ENCODE measurements around the gene CTAGE4. TPM values are rescaled to one million over a fixed set of nuclear protein-coding genes. Genes with fewer than 3 reads are reported as not detected.

The CTAGE4 gene
- total and polyA plus RNA-seq, 2 experiments from 2014 or later = 2.2 to 5.5 TPM

DNA sequence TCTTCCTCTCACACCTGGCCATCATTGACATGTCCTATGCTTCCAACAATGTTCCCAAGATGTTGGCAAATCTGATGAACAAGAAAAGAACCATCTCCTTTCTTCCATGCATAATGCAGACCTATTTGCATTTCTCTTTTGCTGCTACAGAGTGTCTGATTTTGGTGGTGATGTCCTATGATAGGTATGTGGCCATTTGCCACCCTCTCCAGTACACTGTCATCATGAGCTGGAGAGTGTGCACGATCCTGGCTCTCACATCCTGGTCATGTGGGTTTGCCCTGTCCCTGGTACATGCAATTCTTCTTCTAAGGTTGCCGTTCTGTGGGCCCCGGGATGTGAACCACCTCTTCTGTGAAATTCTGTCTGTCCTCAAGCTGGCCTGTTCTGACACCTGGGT lies 41.1 kb upstream of the CTAGE4 start:
- Histone ChIP-seq H4K20me1 (ENCODE audit: insufficient read depth, poor library complexity, severe bottlenecking) (no peaks in the 10 kb centered on the region), H3K4me2 (no peak overlapping the region), H3K9me3 (ENCODE audit: low read depth) (no peaks in the 10 kb centered on the region), H3K79me2 (no peaks in the 10 kb centered on the region), H3K4me3 (no peak overlapping the region), H3K9me2 (replicated peaks; ENCODE audit: insufficient read depth) (no peaks in the 10 kb centered on the region), H2AFZ (no peak overlapping the region), H3K27me3 (no peaks in the 10 kb centered on the region), H3K4me1 (ENCODE audit: insufficient read depth) (no peaks in the 10 kb centered on the region), H3K36me3 (replicated peaks; ENCODE audit: insufficient read depth, low read depth) (no peaks in the 10 kb centered on the region), H3K27ac (no peak overlapping the region)
- WGBS (ENCODE audit: low lambda C conversion rate, missing lambda C conversion rate) = 91% methylated on average over 3 of the region's 3 CpGs
- TF ChIP-seq EZH2 (IDR thresholded peaks at IDR 0.05; ENCODE audit: borderline replicate concordance) (no peak), EZH2phosphoT487 (IDR thresholded peaks at IDR 0.05; ENCODE audit: low read depth, severe bottlenecking, unreplicated experiment) (no peak)
- TF ChIP-seq, protein P1, sequence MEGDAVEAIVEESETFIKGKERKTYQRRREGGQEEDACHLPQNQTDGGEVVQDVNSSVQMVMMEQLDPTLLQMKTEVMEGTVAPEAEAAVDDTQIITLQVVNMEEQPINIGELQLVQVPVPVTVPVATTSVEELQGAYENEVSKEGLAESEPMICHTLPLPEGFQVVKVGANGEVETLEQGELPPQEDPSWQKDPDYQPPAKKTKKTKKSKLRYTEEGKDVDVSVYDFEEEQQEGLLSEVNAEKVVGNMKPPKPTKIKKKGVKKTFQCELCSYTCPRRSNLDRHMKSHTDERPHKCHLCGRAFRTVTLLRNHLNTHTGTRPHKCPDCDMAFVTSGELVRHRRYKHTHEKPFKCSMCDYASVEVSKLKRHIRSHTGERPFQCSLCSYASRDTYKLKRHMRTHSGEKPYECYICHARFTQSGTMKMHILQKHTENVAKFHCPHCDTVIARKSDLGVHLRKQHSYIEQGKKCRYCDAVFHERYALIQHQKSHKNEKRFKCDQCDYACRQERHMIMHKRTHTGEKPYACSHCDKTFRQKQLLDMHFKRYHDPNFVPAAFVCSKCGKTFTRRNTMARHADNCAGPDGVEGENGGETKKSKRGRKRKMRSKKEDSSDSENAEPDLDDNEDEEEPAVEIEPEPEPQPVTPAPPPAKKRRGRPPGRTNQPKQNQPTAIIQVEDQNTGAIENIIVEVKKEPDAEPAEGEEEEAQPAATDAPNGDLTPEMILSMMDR (IDR thresholded peaks at IDR 0.05; ENCODE audit: poor library complexity) = no peak
- DNase-seq (ENCODE audit: low spot score) = no peak

DNA sequence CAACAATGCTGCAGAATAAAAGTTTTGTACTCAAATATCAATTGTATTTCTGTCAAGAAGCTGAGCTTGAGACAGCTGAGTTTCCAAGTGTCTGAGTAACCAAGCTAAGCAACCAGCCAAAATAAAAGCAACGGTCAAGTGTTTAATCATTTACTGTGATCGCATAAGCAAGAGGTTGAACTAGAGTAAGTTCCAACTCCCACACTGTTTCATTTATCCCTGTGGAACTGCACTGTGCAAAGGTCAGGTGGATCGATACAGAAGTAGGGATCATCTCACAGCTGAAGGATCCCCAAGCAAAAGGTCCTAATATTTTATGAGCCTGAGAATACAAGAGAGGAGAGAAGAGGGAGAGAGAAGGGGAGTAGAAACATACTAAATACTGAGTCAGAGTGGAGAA lies 38.8 kb upstream of the CTAGE4 start:
- Histone ChIP-seq H3K4me3 (no peak overlapping the region), H4K20me1 (ENCODE audit: insufficient read depth, poor library complexity, severe bottlenecking) (no peaks in the 10 kb centered on the region), H3K4me2 (no peak overlapping the region), H3K9me2 (replicated peaks; ENCODE audit: insufficient read depth) (no peaks in the 10 kb centered on the region), H2AFZ (no peak overlapping the region), H3K4me1 (ENCODE audit: insufficient read depth) (no peaks in the 10 kb centered on the region), H3K36me3 (replicated peaks; ENCODE audit: insufficient read depth, low read depth) (no peaks in the 10 kb centered on the region), H3K9me3 (ENCODE audit: low read depth) (no peaks in the 10 kb centered on the region), H3K27ac (no peak overlapping the region), H3K27me3 (no peaks in the 10 kb centered on the region), H3K79me2 (no peaks in the 10 kb centered on the region)
- TF ChIP-seq EZH2phosphoT487 (IDR thresholded peaks at IDR 0.05; ENCODE audit: low read depth, severe bottlenecking, unreplicated experiment) = no peak
- TF ChIP-seq EZH2 (IDR thresholded peaks at IDR 0.05; ENCODE audit: borderline replicate concordance) = no peak
- TF ChIP-seq, protein P1 (IDR thresholded peaks at IDR 0.05; ENCODE audit: poor library complexity) = no peak
- no peak for DNase-seq (ENCODE audit: low spot score)
- WGBS (ENCODE audit: low lambda C conversion rate, missing lambda C conversion rate) = 96% methylated on average over 3 of the region's 3 CpGs

DNA sequence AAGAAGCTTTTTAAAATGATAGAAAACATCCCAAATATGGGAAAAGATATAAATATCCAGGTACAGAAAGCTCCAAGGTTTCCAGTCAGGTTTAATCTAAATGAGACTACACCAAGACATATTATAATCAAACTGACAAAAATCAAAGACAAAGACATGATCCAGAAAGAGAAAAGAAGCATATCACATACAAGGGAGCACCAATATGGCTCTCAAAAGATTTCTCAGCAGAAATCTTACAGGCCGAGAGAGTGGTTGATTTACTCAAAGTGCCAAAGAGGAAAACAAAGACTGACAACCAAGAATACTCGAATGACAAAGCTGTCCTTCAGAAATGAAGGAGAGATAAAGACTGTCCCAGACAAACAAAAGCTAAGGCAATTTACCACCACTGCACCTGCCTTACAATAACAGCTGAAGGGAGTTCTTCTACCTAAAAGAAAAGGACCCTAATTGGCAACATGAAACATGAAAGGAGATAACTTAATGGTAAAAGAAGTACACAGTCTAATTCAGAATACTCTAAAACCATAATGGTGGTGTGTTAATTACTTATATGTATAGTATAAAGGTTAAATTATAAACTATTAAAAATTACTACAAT lies 34.9 kb upstream of the CTAGE4 start:
- Histone ChIP-seq H2AFZ (no peak overlapping the region), H3K27me3 (no peaks in the 10 kb centered on the region), H4K20me1 (ENCODE audit: insufficient read depth, poor library complexity, severe bottlenecking) (no peaks in the 10 kb centered on the region), H3K4me1 (ENCODE audit: insufficient read depth) (no peaks in the 10 kb centered on the region), H3K36me3 (replicated peaks; ENCODE audit: insufficient read depth, low read depth) (no peaks in the 10 kb centered on the region), H3K4me2 (no peak overlapping the region), H3K9me3 (ENCODE audit: low read depth) (no peaks in the 10 kb centered on the region), H3K79me2 (no peaks in the 10 kb centered on the region), H3K4me3 (no peak overlapping the region), H3K27ac (no peak overlapping the region), H3K9me2 (replicated peaks; ENCODE audit: insufficient read depth) (no peaks in the 10 kb centered on the region)
- WGBS (ENCODE audit: low lambda C conversion rate, missing lambda C conversion rate) = 85% methylated on average over 2 of the region's 2 CpGs
- TF ChIP-seq EZH2 (IDR thresholded peaks at IDR 0.05; ENCODE audit: borderline replicate concordance) = no peak
- TF ChIP-seq, protein P1 (IDR thresholded peaks at IDR 0.05; ENCODE audit: poor library complexity) = no peak
- TF ChIP-seq EZH2phosphoT487 (IDR thresholded peaks at IDR 0.05; ENCODE audit: low read depth, severe bottlenecking, unreplicated experiment) = no peak
- DNase-seq (ENCODE audit: low spot score) = no peak
